ENCODE measurements around the gene ZBTB11.
"Not testable (repeated sequence)": the region's sequence is repeated elsewhere in the genome, so short reads cannot be mapped to it uniquely, and the experiment has no call there.

The ZBTB11 gene

GRCh38 chr3:101689286-101689685, 12.4 kb upstream of the ZBTB11 start:
- DNase-seq = no peak

GRCh38 chr3:101687142-101687931, 10.4 kb upstream of the ZBTB11 start:
- no peak for DNase-seq

GRCh38 chr3:101685870-101686307, 9.0 kb upstream of the ZBTB11 start:
- no peak for DNase-seq

- DNase-seq = no peak
Measured at GRCh38 chr3:101685050-101685400, 8.1 kb upstream of the ZBTB11 start.

GRCh38 chr3:101680466-101680865, 3.5 kb upstream of the ZBTB11 start:
- DNase-seq = no peak

GRCh38 chr3:101678837-101679236, 1.9 kb upstream of the ZBTB11 start:
- DNase-seq = not testable (repeated sequence)

GRCh38 chr3:101677436-101678286, 729 bp upstream of the ZBTB11 start:
- no peak for DNase-seq

GRCh38 chr3:101676216-101676764, 642 bp downstream of the ZBTB11 start:
- DNase-seq = peak; percentile 61

- DNase-seq = no peak
Measured at GRCh38 chr3:101675709-101676215, 1.2 kb downstream of the ZBTB11 start.

- no peak for DNase-seq
Measured at GRCh38 chr3:101674518-101674917, 2.4 kb downstream of the ZBTB11 start.

- DNase-seq = no peak
Measured at GRCh38 chr3:101673953-101674352, 3.0 kb downstream of the ZBTB11 start.

- DNase-seq = no peak
Measured at GRCh38 chr3:101671014-101671413, 5.9 kb downstream of the ZBTB11 start.

- DNase-seq = no peak
Measured at GRCh38 chr3:101667844-101668243, 9.1 kb downstream of the ZBTB11 start.

GRCh38 chr3:101667331-101667730, 9.6 kb downstream of the ZBTB11 start:
- no peak for DNase-seq

- DNase-seq = no peak
Measured at GRCh38 chr3:101665851-101666250, 11.1 kb downstream of the ZBTB11 start.

- DNase-seq = no peak
Measured at GRCh38 chr3:101665357-101665756, 11.6 kb downstream of the ZBTB11 start.

GRCh38 chr3:101660714-101661113, 16.2 kb downstream of the ZBTB11 start:
- no peak for DNase-seq

GRCh38 chr3:101656651-101657050, 20.3 kb downstream of the ZBTB11 start:
- no peak for DNase-seq

- no peak for DNase-seq
Measured at GRCh38 chr3:101646726-101647125, 30.2 kb downstream of the ZBTB11 start.

- no peak for DNase-seq
Measured at GRCh38 chr3:101643861-101644613, 32.9 kb downstream of the ZBTB11 start.

- DNase-seq = no peak
Measured at GRCh38 chr3:101643009-101643844, 33.7 kb downstream of the ZBTB11 start.

GRCh38 chr3:101642441-101642840, 34.5 kb downstream of the ZBTB11 start:
- no peak for DNase-seq

Measured in 8988T (cell line).